Ishikawa (cell line): ENCODE measurements around the gene MYH2.

Source experiments
- EGR1 ChIP-seq: IDR thresholded peaks from 2 replicates; pipeline ENCODE4 v1.6.1; 2012
- EP300 ChIP-seq: IDR thresholded peaks from 2 replicates; pipeline ENCODE4 v1.6.1; 2012; ENCODE audit warnings: borderline replicate concordance
- FOXM1 ChIP-seq: IDR thresholded peaks from 2 replicates; pipeline ENCODE4 v1.6.1; 2012; ENCODE audit warnings: low read depth, borderline replicate concordance
- MAX ChIP-seq: IDR thresholded peaks from 2 replicates; pipeline ENCODE4 v1.6.1; 2012
- NFIC ChIP-seq: IDR thresholded peaks from 2 replicates; pipeline ENCODE4 v1.6.1; 2012
- REST ChIP-seq: IDR thresholded peaks from 2 replicates; pipeline ENCODE4 v1.6.1; 2012; ENCODE audit warnings: low read depth, mild to moderate bottlenecking
- USF1 ChIP-seq: IDR thresholded peaks from 2 replicates; pipeline ENCODE4 v1.6.1; 2012
- YY1 ChIP-seq: IDR thresholded peaks from 2 replicates; pipeline ENCODE4 v1.6.1; 2012; ENCODE audit warnings: low read depth
- ZBTB7A ChIP-seq: IDR thresholded peaks from 2 replicates; pipeline ENCODE4 v1.6.1; 2012; ENCODE audit warnings: low read depth

GRCh38 chr17:10563991-10564660 is 14.7 kb upstream of the MYH2 start:
- no peak for TF ChIP-seq FOXM1
- TF ChIP-seq REST = no peak
- no peak for TF ChIP-seq EGR1
- TF ChIP-seq NFIC = no peak
- TF ChIP-seq ZBTB7A = no peak
- no peak for TF ChIP-seq MAX
- no peak for TF ChIP-seq YY1
- TF ChIP-seq USF1 = no peak
- TF ChIP-seq EP300 = no peak
